ENCODE measurements around the gene ZNRD2. TPM values are rescaled to one million over a fixed set of nuclear protein-coding genes. Genes with fewer than 3 reads are reported as not detected.
A peak's percentile ranks its signal among the peaks of the same experiment; 100 is the strongest.

Gene ZNRD2
- total RNA-seq, 1 experiment from 2014 or later, result 70.9 TPM

GRCh38 chr11:65606876-65607613, 36.8 kb downstream of the ZNRD2 start (continued):
- TF ChIP-seq, protein P1, sequence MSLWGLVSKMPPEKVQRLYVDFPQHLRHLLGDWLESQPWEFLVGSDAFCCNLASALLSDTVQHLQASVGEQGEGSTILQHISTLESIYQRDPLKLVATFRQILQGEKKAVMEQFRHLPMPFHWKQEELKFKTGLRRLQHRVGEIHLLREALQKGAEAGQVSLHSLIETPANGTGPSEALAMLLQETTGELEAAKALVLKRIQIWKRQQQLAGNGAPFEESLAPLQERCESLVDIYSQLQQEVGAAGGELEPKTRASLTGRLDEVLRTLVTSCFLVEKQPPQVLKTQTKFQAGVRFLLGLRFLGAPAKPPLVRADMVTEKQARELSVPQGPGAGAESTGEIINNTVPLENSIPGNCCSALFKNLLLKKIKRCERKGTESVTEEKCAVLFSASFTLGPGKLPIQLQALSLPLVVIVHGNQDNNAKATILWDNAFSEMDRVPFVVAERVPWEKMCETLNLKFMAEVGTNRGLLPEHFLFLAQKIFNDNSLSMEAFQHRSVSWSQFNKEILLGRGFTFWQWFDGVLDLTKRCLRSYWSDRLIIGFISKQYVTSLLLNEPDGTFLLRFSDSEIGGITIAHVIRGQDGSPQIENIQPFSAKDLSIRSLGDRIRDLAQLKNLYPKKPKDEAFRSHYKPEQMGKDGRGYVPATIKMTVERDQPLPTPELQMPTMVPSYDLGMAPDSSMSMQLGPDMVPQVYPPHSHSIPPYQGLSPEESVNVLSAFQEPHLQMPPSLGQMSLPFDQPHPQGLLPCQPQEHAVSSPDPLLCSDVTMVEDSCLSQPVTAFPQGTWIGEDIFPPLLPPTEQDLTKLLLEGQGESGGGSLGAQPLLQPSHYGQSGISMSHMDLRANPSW (CRISPR knock-in tag; conservative IDR thresholded peaks at IDR 0.05; ENCODE audit: low read depth), result no peak
- peak; percentile 99 for TF ChIP-seq MYBL2 (CRISPR knock-in tag; IDR thresholded peaks at IDR 0.05)
- TF ChIP-seq, protein P2, sequence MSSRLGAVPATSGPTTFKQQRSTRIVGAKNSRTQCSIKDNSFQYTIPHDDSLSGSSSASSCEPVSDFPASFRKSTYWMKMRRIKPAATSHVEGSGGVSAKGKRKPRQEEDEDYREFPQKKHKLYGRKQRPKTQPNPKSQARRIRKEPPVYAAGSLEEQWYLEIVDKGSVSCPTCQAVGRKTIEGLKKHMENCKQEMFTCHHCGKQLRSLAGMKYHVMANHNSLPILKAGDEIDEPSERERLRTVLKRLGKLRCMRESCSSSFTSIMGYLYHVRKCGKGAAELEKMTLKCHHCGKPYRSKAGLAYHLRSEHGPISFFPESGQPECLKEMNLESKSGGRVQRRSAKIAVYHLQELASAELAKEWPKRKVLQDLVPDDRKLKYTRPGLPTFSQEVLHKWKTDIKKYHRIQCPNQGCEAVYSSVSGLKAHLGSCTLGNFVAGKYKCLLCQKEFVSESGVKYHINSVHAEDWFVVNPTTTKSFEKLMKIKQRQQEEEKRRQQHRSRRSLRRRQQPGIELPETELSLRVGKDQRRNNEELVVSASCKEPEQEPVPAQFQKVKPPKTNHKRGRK (CRISPR knock-in tag; IDR thresholded peaks at IDR 0.05; ENCODE audit: borderline replicate concordance), result no peak
- TF ChIP-seq, protein P3, sequence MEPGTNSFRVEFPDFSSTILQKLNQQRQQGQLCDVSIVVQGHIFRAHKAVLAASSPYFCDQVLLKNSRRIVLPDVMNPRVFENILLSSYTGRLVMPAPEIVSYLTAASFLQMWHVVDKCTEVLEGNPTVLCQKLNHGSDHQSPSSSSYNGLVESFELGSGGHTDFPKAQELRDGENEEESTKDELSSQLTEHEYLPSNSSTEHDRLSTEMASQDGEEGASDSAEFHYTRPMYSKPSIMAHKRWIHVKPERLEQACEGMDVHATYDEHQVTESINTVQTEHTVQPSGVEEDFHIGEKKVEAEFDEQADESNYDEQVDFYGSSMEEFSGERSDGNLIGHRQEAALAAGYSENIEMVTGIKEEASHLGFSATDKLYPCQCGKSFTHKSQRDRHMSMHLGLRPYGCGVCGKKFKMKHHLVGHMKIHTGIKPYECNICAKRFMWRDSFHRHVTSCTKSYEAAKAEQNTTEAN (CRISPR knock-in tag; IDR thresholded peaks at IDR 0.05), result peak; percentile 97
- TF ChIP-seq, protein P4, sequence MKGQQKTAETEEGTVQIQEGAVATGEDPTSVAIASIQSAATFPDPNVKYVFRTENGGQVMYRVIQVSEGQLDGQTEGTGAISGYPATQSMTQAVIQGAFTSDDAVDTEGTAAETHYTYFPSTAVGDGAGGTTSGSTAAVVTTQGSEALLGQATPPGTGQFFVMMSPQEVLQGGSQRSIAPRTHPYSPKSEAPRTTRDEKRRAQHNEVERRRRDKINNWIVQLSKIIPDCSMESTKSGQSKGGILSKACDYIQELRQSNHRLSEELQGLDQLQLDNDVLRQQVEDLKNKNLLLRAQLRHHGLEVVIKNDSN (CRISPR knock-in tag; IDR thresholded peaks at IDR 0.05), result peak; percentile 88
- peak; percentile 99 for TF ChIP-seq ETV6 (CRISPR knock-in tag; IDR thresholded peaks at IDR 0.05)
- TF ChIP-seq GABPB1 (CRISPR knock-in tag; IDR thresholded peaks at IDR 0.05), result no peak
- peak; percentile 90 for TF ChIP-seq TEAD4 (CRISPR knock-in tag; IDR thresholded peaks at IDR 0.05)
- TF ChIP-seq RORB (CRISPR knock-in tag; IDR thresholded peaks at IDR 0.05), result no peak
- TF ChIP-seq ATF3 (CRISPR knock-in tag; conservative IDR thresholded peaks at IDR 0.05), result peak; percentile 84
- TF ChIP-seq ZNF219 (CRISPR knock-in tag; IDR thresholded peaks at IDR 0.05; ENCODE audit: borderline replicate concordance), result peak; percentile 90; the same call in 1 of the 2 replicates
- TF ChIP-seq OVOL2 (CRISPR knock-in tag; IDR thresholded peaks at IDR 0.05; ENCODE audit: borderline replicate concordance), result no peak
- no peak for TF ChIP-seq NFATC4 (CRISPR knock-in tag; IDR thresholded peaks at IDR 0.05)
- peak; percentile 96 for TF ChIP-seq ZBTB21 (CRISPR knock-in tag; IDR thresholded peaks at IDR 0.05; ENCODE audit: borderline replicate concordance)
- no peak for TF ChIP-seq EMX1 (CRISPR knock-in tag; IDR thresholded peaks at IDR 0.05)
- TF ChIP-seq, protein P5, sequence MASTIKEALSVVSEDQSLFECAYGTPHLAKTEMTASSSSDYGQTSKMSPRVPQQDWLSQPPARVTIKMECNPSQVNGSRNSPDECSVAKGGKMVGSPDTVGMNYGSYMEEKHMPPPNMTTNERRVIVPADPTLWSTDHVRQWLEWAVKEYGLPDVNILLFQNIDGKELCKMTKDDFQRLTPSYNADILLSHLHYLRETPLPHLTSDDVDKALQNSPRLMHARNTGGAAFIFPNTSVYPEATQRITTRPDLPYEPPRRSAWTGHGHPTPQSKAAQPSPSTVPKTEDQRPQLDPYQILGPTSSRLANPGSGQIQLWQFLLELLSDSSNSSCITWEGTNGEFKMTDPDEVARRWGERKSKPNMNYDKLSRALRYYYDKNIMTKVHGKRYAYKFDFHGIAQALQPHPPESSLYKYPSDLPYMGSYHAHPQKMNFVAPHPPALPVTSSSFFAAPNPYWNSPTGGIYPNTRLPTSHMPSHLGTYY (CRISPR knock-in tag; IDR thresholded peaks at IDR 0.05), result no peak
